GM18861 (cell line): Measurements from ENCODE around the gene HBG1.
"Not testable (repeated sequence)": the region's sequence is repeated elsewhere in the genome, so short reads cannot be mapped to it uniquely, and the experiment has no call there.

Experiments used
- ATAC-seq: cut with Tn5 transposase; IDR thresholded peaks from one replicate; pipeline ENCODE4 v1.9.1; 2021; ENCODE audit not compliant: unreplicated experiment

Gene HBG1

DNA sequence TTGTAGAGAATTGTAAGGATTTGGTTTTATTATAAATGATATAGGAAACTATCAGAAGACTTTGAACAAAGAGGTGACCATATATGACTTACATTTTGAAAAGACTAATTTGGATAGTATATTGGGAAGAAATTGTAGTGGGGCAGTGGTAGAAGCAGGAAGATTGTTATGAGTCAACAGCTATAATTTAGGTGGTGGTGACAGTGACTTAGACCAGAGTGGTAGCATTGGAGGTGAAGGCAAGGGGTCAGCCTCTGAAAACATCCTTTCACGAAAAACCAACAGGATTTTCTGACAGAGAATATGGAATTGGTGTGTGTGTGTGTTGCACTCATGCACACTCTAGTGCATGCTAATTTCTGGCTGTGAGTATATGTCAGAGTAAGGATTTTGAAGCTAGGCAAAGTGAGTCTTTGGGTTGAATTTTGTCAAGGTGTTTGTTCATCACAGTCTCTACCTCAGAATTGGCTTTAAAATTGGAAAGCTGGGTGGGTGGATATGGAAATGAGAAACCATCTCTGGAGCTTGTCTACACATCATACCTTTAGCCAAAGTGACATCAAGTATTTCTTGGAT, 28.2 kb upstream of the HBG1 start:
- peak; percentile 48 for ATAC-seq

DNA sequence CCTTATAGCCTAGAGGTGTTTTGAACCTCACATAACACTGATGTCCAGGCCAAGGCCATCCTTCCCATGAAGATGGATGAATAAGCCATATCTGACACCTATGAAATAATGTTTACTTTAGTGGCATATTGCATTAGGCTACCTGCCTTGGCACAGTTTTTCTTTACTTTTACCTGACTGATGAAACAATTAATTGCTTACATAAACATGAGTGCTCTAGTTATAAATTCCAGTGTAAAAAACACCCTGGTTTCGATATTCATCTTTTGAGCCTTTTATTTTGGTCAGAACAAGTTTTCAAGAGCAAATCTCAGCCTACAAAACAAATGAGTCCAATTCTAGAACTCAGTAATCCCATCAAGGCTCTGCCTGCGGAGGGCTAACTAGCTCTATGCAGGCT, 27.0 kb upstream of the HBG1 start:
- ATAC-seq = no peak

DNA sequence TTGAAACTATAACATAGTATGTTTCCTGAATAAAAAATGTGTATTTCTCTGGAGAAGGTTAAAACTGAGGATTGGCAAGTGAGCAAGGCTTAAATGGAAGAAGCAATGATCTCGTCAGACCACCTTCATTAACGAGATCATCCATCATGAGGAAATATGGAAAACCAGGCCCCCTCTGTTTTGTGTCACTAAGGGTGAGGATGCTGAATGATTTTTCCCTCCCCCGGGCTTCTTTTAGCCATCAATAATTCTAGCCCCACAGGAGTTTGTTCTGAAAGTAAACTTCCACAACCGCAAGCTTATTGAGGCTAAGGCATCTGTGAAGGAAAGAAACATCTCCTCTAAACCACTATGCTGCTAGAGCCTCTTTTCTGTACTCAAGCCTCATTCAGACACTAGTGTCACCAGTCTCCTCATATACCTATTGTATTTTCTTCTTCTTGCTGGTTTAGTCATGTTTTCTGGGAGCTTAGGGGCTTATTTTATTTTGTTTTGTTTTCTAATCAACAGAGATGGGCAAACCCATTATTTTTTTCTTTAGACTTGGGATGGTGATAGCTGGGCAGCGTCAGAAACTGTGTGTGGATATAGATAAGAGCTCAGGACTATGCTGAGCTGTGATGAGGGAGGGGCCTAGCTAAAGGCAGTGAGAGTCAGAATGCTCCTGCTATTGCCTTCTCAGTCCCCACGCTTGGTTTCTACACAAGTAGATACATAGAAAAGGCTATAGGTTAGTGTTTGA, 25.9 kb upstream of the HBG1 start:
- ATAC-seq = no peak

DNA sequence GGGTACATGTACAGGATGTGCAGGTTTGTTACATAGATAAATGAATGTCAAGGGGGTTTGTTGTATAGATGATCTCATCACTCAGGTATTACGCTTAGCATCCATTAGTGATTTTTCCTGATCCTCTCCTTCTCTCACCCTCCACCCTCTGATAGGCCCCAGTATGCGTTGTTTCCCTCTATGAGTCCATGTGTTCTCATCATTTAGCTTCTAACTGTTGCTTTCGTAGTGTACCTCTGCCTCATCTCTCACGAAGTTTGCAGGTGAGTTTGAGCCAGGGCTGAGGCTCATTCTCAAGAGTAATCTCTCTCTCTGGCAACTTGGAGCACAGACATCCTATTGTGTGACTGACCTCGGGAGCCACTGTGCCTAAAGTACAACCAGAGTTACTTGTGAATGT, 24.7 kb upstream of the HBG1 start:
- ATAC-seq = no peak

DNA sequence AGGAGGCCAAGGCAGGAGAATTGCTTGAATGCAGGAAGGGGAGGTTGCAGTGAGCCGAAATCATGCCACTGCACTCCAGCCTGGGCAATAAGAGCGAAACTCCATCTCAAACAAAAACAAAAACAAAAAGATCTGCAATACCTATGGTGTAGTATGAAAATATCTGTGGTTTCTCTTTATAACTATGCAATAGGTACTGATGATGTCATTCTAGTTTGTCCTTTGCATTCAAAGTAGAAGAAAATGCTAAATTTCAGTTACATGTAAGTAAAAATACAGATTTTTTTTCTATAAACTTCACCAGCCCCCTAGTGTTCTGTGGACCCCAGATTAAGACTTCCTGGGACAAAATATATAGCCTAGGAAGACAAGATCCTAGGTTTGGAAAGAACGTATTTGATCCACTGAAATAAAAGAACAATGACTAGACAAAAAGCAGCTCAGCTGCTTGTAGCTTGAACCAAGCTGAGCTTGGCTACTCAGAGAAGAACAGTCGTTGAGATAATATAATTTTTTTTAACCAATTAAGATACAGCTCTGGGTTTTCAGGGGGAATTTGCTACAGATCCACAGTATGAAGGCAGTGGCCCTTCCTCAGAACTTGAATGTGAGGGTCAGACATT, 22.8 kb upstream of the HBG1 start:
- no peak for ATAC-seq

DNA sequence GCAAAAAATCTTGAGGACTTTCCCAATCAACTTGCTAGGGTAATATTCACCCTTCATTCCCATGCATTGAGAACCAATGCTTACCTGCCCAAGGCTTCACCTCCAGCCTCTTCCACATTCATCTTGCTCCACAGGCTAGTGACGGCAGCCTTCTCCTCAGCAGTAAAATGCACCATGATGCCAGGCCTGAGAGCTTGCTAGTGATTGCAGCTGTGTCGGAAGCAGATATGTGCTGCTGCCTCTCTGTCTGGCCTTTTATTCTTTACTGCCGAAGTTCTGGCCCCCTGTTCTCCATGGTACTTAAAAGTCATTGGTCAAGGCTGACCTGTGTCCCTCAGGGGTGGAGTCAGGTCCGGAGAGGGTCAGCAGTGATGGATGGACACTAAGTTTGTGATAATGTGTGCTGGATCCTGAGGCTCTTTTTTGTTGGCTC, 20.1 kb upstream of the HBG1 start, which contains the start of gene HBE1:
Gene HBE1 (minus strand): TSS at position 231 of the 433 bp plus-strand sequence. CDS start 55 bp downstream, at position 176.
- ATAC-seq = no peak

DNA sequence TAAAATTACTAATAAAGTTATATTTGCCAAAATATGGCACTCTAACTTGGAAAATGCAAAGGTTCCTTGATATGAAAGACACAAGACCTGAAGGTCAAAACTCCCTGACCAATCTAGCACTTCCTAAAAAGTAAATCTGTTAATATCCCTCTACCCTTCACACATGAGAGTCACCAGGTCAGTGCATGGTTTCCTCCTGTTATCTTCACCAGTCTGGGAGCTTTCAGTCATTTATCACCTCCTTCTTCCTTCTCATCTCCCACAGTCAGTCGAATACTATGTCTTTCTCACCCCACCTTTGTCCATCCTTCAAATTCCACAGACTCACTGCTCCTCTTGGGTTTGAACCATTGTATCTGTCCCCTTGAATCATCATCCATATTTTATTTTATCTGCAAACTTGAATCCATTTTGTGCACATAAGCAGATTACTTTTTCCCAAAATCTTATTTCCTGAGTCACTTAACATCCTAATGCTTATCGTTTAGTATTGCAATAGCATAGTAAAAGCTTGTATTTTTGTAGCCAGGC, 17.4 kb upstream of the HBG1 start:
- no peak for ATAC-seq

DNA sequence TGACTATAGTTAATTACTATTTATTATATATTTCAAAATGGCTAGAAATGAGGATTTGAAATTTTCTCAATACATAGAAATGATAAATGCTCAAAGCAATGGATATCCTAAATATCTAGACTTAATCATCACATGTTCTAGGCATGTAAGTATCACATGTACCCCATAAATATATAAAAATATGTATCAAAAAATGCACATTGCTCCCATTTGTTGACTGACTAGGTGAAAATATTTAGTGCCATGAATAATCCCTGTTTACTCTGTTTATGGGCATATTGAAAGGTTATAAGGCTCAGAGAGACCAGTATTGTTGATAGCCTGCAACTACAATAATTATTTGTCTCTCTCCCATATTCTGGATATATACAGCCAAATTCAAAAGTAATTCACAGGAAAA, 17.0 kb upstream of the HBG1 start:
- no peak for ATAC-seq

DNA sequence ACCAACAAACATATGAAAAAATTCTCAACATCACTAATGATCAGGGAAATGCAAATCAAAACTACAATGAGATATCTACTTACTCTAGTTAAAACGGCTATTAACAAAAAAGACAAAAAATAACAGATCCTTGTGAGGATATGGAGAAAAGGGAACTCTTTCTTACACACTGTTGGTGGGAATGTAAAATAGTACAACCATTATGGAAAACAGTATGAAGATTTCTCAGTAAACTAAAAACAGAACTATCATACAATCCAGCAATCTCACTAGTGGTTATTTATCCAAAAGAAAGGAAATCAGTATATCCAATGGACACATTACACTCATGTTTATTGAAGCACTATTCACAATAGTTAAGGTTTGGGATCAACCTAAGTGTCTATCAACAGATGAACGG, 16.2 kb upstream of the HBG1 start:
- ATAC-seq = no peak

DNA sequence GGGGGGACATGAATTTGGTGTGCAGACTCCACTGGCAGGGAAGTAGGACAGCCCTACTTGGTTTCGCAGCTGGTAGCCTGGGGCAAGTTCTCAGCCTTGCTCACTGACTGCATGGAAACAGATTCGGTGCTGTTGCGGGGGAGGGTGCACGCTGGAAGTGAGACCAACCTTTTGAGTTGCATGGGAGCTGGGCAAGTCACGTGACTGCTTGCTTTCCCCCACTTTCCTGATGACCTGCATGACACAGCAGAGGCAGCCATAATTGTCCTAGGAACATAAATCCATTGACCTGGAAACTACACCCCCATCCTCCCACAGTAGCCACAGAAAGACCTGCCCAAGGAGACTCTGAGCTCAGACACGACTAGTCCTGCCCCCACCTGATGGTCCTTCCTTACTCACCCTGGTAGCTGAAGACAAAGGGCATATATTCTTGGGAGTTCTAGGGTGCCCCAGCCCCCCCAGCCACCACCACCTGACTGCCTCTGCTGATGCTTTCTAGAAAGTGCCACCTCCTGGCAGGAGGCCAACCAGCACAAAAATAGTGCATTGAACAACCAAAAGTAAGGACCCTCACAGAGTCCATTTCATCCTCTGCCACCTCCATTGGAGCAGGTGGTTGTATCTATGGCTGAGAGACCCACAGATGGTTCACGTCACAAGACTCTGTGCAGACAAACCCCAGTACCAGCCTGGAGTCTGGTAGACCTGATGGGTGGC, 9.0 kb upstream of the HBG1 start:
- ATAC-seq = no peak

DNA sequence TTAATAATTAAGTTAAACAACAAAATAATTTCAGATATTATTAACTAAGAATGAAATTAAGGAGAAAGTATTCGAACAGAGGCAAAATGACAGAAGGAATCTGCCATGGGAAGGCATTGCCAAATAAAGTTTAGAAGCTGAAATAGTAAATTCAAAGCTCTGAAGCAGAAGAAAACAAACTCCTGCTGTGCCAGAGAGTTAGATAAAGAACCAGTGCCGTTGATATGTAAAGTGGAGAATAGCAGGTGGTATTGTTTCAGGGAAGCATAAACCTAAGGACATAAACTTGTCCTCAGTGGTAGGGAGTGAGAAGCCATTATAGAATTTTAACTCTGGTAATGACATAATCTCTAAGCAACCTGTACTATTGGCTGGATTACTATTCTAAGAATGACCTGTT, 7.6 kb upstream of the HBG1 start:
- no peak for ATAC-seq

DNA sequence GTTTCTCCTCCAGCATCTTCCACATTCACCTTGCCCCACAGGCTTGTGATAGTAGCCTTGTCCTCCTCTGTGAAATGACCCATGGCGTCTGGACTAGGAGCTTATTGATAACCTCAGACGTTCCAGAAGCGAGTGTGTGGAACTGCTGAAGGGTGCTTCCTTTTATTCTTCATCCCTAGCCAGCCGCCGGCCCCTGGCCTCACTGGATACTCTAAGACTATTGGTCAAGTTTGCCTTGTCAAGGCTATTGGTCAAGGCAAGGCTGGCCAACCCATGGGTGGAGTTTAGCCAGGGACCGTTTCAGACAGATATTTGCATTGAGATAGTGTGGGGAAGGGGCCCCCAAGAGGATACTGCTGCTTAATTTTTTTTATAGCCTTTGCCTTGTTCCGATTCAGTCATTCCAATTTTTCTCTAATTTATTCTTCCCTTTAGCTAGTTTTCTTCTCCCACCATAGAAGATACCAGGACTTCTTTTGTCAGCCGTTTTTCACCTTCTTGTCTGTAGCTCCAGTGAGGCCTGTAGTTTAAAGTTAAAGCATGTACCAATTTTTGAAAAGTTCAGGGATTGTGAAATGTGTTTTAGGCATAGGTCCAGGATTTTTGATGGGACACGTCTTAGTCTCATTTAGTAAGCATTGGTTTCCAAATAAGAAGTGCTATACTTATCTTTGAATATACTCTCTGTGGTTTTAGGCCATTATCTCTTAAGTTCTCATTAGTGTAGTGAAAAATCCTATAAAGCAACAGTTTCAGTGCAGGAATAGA, 5.2 kb upstream of the HBG1 start, which contains the start of gene HBG2:
Gene HBG2 (minus strand): TSS at position 136 of the 768 bp plus-strand sequence. CDS start 53 bp downstream, at position 83.
- ATAC-seq = not testable (repeated sequence)

DNA sequence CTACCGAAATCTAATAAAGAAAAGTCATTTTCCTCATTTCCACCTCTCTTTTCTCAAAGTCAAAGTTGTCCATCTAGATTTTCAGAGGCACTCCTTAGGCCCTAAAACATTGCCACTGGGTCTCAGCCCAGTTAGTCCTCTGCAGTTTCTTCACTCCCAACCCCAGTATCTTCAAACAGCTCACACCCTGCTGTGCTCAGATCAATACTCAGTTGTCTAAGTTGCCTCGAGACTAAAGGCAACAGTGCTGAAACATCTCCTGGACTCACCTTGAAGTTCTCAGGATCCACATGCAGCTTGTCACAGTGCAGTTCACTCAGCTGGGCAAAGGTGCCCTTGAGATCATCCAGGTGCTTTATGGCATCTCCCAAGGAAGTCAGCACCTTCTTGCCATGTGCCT, 4.4 kb upstream of the HBG1 start:
- ATAC-seq = not testable (repeated sequence)

DNA sequence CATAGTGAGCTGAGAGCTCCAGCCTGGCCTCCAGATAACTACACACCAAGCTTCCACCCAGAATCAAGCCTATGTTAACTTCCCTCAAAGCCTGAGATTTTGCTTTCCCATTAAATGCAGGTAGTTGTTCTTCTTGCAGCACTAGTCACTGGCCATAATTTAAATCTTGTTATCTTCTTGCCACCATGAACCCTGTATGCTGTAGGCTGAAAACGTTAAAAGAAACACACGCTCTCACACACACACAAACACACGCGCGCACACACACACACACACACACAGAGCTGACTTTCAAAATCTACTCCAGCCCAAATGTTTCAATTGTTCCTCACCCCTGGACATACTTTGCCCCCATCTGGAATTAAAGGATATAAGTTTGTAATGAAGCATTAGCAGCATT, 3.8 kb upstream of the HBG1 start:
- ATAC-seq = not testable (repeated sequence)

DNA sequence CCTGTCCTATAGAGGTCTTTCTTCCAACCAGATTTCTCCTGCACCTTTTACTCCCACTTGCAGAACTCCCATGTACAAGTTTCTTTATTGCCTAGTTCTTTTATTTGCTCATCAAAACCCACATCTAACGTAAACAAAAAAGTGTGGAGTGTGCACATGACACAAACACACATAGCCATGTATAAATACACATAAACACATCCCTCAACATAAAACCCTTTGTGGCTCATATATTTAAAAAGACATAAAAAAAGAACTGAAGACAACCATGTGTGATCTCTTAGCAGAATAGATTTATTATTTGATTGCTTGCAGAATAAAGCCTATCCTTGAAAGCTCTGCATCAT, 3.2 kb upstream of the HBG1 start:
- ATAC-seq = no peak

DNA sequence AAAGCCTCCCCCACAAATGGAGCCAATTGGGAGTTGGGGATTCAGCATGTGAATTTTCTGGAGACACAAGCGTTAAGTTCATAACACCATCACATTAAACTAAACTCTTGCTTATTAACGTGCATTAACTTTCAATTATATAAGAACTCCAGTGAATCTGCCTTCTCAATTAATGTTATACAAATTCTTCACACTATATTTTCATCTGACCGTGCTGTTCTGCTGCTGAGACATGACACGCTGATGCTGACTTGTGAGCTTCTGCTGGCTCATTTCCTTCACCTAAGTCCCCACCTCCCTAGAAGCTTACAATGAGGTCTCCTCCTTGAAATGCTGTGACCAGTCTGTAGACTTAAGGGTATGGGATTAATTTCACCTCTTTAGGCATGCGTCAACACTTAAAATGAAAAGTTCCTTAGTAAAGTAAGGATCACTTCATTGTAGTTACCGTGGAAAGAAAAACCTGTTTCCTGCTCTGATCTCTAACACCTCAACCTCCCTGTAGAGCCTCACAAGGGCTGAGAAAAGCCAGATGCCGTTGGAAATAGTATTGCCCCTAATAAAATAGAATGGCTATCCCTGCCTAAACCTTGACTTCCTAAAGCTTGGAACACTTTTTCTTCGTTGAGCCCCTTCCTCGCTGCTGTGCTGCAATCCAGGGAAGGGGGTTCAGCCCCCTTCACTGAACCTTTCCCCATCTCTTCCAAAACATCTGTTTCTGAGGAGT, 2.7 kb upstream of the HBG1 start:
- no peak for ATAC-seq

DNA sequence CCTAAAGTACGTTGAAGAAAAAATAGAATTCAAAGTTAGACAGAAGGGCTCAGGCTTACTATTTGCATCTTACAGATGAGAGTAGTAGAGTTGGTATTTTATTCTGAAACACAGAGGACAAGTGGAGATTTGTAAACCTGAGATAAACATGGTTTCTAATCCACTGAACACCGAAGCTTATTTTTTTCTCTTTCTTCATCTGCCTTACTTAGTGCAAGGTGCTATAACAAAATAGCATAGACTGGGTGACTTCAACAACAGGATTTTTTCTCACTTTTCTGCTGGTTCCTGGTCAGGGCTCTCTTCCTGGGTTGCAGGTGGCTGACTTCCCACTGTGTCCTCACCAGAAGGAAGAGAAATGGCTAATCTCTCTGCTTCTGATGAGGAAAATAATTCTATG, 2.1 kb upstream of the HBG1 start:
- no peak for ATAC-seq

DNA sequence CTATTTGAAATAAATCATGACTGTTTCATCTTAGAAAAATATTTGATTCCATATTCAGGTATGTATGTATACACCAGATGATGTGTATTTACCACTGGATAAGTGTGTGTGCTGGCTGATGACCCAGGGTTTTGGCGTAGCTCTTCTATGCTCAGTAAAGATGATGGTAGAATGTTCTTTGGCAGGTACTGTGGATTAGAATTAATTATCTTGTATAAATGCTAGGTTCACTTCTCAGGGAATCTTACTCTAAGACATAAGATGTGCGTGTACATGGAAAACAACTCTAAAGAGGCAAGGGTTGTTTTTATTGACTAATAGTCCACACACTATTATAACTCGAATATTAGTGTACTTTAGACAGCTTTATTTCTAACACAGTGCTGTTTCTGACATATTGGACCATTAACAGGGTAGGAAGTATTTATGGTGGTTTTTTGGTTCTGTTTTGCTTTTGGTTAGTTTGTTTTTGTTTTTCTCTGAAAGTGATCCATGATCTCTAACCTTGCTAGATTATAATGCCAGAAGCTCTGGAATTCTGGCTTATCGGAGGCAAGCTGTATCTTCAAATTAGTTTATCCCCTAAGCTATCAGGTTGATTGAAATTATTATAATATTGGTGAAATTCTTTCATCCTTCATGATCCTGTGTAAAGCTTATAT, 1.0 kb upstream of the HBG1 start:
- no peak for ATAC-seq

DNA sequence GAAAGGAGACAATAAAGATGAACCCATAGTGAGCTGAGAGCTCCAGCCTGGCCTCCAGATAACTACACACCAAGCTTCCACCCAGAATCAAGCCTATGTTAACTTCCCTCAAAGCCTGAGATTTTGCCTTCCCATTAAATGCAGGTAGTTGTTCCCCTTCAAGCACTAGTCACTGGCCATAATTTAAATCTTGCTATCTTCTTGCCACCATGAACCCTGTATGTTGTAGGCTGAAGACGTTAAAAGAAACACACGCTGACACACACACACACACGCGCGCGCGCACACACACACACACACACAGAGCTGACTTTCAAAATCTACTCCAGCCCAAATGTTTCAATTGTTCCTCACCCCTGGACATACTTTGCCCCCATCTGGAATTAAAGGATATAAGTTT, 1.2 kb downstream of the HBG1 start:
- ATAC-seq = not testable (repeated sequence)
